ENCODE data around the gene GPX6.

GPX6 gene

DNA sequence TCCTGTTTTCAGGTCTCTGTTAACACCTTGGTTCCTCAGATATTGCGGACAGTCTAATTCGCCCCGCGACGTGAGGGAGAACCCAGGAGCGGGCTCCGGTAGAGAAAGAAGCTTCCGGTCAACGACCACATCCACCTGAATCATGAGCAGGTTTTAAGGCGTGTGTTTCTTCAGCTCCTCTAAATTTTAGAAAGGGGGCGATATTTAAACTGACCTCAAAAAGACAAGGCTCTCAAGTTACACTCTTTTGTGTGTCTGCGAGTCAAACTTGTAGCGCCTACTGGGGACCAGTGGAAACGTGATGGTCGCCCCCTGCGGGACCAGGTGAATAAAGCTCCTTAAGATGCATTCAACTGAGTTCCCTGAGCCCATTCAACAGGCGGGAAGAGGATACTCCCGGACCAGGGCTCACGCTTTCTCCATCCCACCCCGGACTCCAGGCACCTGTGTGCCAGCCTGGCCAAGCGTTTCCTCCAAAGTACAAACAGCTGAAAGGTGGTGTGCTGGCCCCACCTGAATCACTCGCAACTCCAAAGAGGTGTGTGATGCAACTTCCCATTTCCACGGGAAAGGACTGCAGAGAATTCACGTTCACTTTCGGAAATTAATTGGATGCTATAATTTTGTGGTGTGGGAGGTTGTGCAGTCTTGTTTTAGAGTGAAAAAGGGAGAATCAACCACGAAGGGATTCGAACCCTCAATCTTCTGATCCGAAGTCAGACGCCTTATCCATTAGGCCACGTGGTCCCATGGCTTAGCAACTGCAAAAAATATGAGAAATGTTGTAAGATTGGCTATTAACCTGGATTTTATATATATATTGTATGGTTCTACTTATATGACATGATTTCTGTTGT is 27.1 kb upstream of the GPX6 start:
- H3K36me3 ChIP-seq (ENCODE audit: insufficient read depth, low read length) = no peaks in the 10 kb centered on the region
- peaks cover 9% of the 10 kb centered on the region for H3K4me1 ChIP-seq (ENCODE audit: insufficient read depth, low read length)

DNA sequence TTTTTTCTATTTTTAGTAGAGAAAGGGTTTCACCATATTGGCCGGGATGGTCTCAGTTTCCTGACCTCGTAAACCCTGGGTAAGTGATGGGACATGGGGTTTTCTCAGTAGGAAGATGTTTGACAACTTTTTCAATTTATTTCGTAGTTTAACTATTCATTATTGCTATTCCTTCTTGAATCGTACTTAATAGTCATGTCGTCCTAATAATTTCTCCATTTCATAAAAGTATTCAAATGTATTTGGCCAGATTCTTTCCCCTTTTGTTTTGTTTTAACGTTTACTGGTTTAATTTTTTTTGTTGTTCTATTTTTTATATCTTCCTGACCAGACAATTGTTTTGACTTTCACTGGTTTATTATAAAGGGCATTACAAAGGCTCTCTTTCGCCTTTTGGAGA is 26.4 kb upstream of the GPX6 start:
- no peak overlapping the region for H3K4me3 ChIP-seq (ENCODE audit: low read depth in 1 of 2, low read length in 2 of 2)
- no peak overlapping the region for H3K27ac ChIP-seq (ENCODE audit: low read depth, low read length)
- no peak overlapping the region for H3K9ac ChIP-seq (ENCODE audit: low read length)

More for the DNA sequence above, 27.1 kb upstream of the GPX6 start:
- H3K27ac ChIP-seq (ENCODE audit: low read depth, low read length) = no peak overlapping the region
- peaks cover 0 to 10% of the 10 kb centered on the region in 2 donors for H3K27me3 ChIP-seq (ENCODE audit: control insufficient read depth in 1 of 2, insufficient read depth in 2 of 2, low read length in 2 of 2)
- no peak overlapping the region for H3K9ac ChIP-seq (ENCODE audit: low read length)
- peak overlapping the region in 1 of 2 donors; percentile 32 for H3K4me3 ChIP-seq (ENCODE audit: low read depth in 1 of 2, low read length in 2 of 2)
- H3K9me3 ChIP-seq (ENCODE audit: low read length) = no peaks in the 10 kb centered on the region

DNA sequence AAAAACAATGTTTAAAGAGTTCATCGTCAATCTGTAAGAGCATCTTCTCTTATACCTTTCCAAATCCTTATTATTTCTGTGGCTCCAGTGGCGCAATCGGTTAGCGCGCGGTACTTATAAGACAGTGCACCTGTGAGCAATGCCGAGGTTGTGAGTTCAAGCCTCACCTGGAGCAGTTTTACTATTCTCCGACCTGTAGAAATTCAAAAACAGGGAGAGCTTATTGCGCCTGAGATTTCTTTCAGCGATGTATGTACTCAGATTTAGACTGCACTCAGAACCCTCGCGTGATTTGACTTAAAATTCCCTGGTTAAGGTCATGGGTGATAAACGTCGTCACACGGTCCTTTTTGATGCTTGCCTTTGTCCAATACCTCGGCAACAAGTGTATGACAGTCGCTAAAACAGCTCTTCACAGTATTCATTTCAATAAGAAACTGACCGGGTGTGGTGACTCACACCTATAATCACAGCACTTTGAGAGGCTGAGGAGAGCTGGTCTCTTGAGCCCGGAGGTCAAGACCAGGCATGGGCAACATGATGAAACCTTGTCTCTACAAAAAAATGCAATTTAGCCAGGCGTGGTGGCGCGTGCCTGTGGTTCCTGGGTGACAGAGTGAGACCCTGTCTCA is 22.0 kb upstream of the GPX6 start:
- Histone ChIP-seq H3K36me3 (ENCODE audit: insufficient read depth, low read length) (no peaks in the 10 kb centered on the region), H3K4me3 (ENCODE audit: low read depth in 1 of 2, low read length in 2 of 2) (no peak overlapping the region), H3K27me3 (ENCODE audit: control insufficient read depth in 1 of 2, insufficient read depth in 2 of 2, low read length in 2 of 2) (no peaks in the 10 kb centered on the region), H3K27ac (ENCODE audit: low read depth, low read length) (no peak overlapping the region), H3K4me1 (ENCODE audit: insufficient read depth, low read length) (peaks cover under 1% of the 10 kb centered on the region), H3K9me3 (ENCODE audit: low read length) (no peaks in the 10 kb centered on the region), H3K9ac (ENCODE audit: low read length) (no peak overlapping the region)

More for the DNA sequence above, 26.4 kb upstream of the GPX6 start:
- H3K36me3 ChIP-seq (ENCODE audit: insufficient read depth, low read length) = no peaks in the 10 kb centered on the region
- peaks cover 0 to 10% of the 10 kb centered on the region in 2 donors for H3K27me3 ChIP-seq (ENCODE audit: control insufficient read depth in 1 of 2, insufficient read depth in 2 of 2, low read length in 2 of 2)
- no peaks in the 10 kb centered on the region for H3K9me3 ChIP-seq (ENCODE audit: low read length)
- H3K4me1 ChIP-seq (ENCODE audit: insufficient read depth, low read length) = peaks cover 9% of the 10 kb centered on the region

DNA sequence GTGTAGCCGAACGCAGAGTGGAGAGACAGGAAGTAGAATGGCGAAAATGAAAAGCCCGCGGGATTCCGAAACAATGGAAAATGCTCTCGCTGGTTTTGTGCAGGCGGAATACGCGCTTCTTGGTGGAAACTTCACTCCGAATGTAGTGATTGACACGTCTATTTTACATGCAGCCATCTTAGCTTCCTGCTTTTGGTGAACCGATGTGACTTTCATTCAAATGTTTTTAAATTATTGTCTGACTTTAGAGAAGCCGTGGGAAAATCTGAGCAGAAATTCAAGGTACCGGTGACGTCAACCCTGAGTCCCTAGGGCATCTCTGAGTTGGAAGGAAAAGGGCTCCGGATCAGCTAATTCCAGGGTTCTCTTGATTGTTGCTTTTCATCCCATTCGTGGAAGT is 21.5 kb upstream of the GPX6 start:
- H3K4me1 ChIP-seq (ENCODE audit: insufficient read depth, low read length) = no peaks in the 10 kb centered on the region
- H3K9me3 ChIP-seq (ENCODE audit: low read length) = no peaks in the 10 kb centered on the region
- H3K9ac ChIP-seq (ENCODE audit: low read length) = no peak overlapping the region
- H3K36me3 ChIP-seq (ENCODE audit: insufficient read depth, low read length) = no peaks in the 10 kb centered on the region
- no peak overlapping the region for H3K27ac ChIP-seq (ENCODE audit: low read depth, low read length)
- no peak overlapping the region for H3K4me3 ChIP-seq (ENCODE audit: low read depth in 1 of 2, low read length in 2 of 2)
- H3K27me3 ChIP-seq (ENCODE audit: control insufficient read depth in 1 of 2, insufficient read depth in 2 of 2, low read length in 2 of 2) = no peaks in the 10 kb centered on the region

DNA sequence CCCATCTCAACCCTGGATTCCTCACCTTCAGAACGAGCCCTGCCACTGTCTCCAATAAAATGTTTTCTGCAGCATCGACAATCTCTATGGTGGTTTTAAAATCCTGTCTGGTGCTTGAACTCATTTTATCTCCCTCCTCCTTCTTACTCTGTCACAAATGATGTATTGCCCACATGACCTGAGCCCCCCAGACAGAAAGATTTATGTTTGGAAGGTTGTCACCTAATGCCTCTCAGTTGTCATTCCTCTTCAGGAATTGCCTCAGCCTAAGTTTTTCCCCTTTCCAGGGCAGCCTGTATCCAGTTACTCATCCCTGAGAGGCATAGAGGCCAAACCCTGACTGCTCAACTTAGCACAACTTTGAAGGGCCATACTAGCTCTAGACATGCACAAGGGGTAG is 19.3 kb upstream of the GPX6 start:
- H3K9ac ChIP-seq (ENCODE audit: low read length) = no peak overlapping the region
- H3K27me3 ChIP-seq (ENCODE audit: control insufficient read depth in 1 of 2, insufficient read depth in 2 of 2, low read length in 2 of 2) = no peaks in the 10 kb centered on the region

DNA sequence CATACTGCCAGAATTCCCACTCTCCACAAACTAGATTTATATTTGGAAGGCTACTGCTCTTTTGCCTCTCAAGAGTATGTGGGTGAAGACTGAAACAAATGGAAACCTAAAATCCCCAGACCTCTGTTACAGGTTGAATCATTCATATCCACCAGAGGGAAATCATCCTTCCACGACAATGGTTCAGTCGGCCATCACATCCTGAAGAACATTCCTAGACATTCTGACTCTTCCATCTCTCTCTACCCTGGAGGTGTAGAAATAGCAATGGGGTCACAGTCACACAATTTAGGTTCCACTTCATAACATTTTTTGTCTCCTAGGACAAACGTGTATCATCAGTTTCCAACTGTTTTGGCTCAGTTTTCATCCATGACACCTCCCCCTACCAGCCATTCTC is 18.7 kb upstream of the GPX6 start:
- Histone ChIP-seq H3K4me3 (ENCODE audit: low read depth in 1 of 2, low read length in 2 of 2) (no peak overlapping the region), H3K9ac (ENCODE audit: low read length) (no peak overlapping the region), H3K27ac (ENCODE audit: low read depth, low read length) (no peak overlapping the region), H3K36me3 (ENCODE audit: insufficient read depth, low read length) (no peaks in the 10 kb centered on the region), H3K27me3 (ENCODE audit: control insufficient read depth in 1 of 2, insufficient read depth in 2 of 2, low read length in 2 of 2) (no peaks in the 10 kb centered on the region), H3K9me3 (ENCODE audit: low read length) (no peaks in the 10 kb centered on the region), H3K4me1 (ENCODE audit: insufficient read depth, low read length) (no peaks in the 10 kb centered on the region)

More for the DNA sequence above, 19.3 kb upstream of the GPX6 start:
- H3K36me3 ChIP-seq (ENCODE audit: insufficient read depth, low read length) = no peaks in the 10 kb centered on the region
- no peak overlapping the region for H3K27ac ChIP-seq (ENCODE audit: low read depth, low read length)
- no peaks in the 10 kb centered on the region for H3K9me3 ChIP-seq (ENCODE audit: low read length)
- H3K4me1 ChIP-seq (ENCODE audit: insufficient read depth, low read length) = no peaks in the 10 kb centered on the region
- no peak overlapping the region for H3K4me3 ChIP-seq (ENCODE audit: low read depth in 1 of 2, low read length in 2 of 2)

DNA sequence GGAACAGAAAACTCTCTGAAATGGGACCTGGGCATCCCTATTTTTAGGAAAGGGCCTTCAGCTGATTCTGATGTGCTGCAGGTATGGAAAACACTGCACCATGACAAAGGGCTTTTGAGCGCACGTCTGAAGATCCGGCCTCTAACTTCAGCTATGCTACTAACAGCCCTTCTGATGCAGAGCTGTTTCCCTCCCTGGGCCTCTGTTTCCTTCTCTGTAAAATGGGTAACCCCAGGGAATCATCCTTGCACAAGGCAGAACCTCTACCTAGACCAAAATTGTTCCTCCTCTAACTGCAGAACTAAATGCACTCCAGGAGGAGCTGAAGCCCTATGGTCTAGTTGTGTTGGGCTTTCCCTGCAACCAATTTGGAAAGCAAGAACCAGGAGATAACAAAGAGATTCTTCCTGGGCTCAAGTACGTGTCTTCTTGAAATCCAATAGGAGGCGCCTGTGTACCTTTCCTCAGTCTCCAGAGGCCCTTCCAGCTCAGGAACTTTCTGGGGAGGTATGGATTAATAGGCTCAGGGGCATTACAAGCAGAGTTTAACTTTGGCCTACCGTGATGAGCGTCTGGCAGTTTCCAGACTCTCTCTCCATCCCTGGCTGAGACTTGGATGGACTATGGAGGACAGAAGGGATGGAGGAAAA is 16.0 kb upstream of the GPX6 start:
- Histone ChIP-seq H3K9me3 (ENCODE audit: low read length) (no peaks in the 10 kb centered on the region), H3K27ac (ENCODE audit: low read depth, low read length) (no peak overlapping the region), H3K36me3 (ENCODE audit: insufficient read depth, low read length) (no peaks in the 10 kb centered on the region), H3K9ac (ENCODE audit: low read length) (no peak overlapping the region), H3K4me3 (ENCODE audit: low read depth in 1 of 2, low read length in 2 of 2) (no peak overlapping the region), H3K4me1 (ENCODE audit: insufficient read depth, low read length) (no peaks in the 10 kb centered on the region), H3K27me3 (ENCODE audit: control insufficient read depth in 1 of 2, insufficient read depth in 2 of 2, low read length in 2 of 2) (no peaks in the 10 kb centered on the region)

DNA sequence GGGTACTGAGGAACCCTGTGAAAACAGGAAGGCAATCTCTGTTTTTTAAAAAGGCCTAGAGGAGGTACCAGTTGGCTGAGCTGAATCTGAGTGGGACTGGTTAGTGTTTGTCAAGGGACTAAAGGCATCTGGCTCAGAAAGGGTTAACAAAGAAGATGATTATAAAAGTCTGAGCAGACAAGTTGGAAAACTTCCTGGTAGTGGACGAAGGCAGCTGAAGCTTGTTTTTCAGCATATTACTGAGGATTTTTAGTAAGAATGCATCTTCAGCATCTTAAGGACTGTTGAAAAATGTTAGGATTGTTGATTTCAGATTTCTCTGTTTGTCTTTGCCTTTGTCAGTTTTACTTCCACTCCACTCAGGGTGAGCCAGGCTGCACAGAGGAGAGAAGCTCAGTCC is 15.2 kb upstream of the GPX6 start:
- Histone ChIP-seq H3K36me3 (ENCODE audit: insufficient read depth, low read length) (no peaks in the 10 kb centered on the region), H3K4me3 (ENCODE audit: low read depth in 1 of 2, low read length in 2 of 2) (no peak overlapping the region), H3K9ac (ENCODE audit: low read length) (no peak overlapping the region), H3K4me1 (ENCODE audit: insufficient read depth, low read length) (no peaks in the 10 kb centered on the region), H3K27me3 (ENCODE audit: control insufficient read depth in 1 of 2, insufficient read depth in 2 of 2, low read length in 2 of 2) (no peaks in the 10 kb centered on the region), H3K27ac (ENCODE audit: low read depth, low read length) (no peak overlapping the region), H3K9me3 (ENCODE audit: low read length) (no peaks in the 10 kb centered on the region)

DNA sequence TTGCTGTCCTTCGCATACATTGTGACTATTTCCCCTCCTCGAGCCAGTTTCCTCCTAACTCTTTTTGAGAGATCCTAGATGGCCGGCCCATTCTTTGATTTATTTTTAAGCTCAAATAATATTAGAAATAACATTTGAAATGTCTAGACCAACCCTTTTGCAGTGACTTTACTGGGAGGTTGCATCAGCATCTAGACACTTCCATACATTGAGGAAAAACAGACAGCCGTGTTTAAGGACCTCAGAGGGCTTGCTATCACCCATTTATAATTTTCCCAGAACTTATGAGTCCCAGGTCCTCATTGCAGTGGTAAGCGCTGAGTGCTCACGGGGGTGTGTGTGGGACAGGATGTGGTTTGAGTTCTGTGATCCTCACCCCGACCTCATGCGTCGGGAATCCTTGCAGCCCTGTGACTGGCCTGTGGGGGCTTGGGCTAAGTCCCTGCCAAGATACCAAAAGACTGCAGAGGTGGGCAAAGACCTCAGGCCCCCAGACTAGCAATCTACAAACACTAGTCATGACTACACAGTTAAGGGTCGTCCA is 10.0 kb upstream of the GPX6 start, which contains the start of gene GPX5:
Gene GPX5 (plus strand): TSS at position 386 of the 544 bp plus-strand sequence. CDS start 133 bp downstream, at position 519.
- Histone ChIP-seq H3K4me1 (ENCODE audit: insufficient read depth, low read length) (no peaks in the 10 kb centered on the region), H3K27ac (ENCODE audit: low read depth, low read length) (no peak within 1 kb of the TSS), H3K4me3 (ENCODE audit: low read depth in 1 of 2, low read length in 2 of 2) (no peak within 1 kb of the TSS), H3K9ac (ENCODE audit: low read length) (no peak within 1 kb of the TSS), H3K36me3 (ENCODE audit: insufficient read depth, low read length) (no peaks in the 10 kb centered on the region), H3K9me3 (ENCODE audit: low read length) (no peaks in the 10 kb centered on the region), H3K27me3 (ENCODE audit: control insufficient read depth in 1 of 2, insufficient read depth in 2 of 2, low read length in 2 of 2) (no peaks in the 10 kb centered on the region)

DNA sequence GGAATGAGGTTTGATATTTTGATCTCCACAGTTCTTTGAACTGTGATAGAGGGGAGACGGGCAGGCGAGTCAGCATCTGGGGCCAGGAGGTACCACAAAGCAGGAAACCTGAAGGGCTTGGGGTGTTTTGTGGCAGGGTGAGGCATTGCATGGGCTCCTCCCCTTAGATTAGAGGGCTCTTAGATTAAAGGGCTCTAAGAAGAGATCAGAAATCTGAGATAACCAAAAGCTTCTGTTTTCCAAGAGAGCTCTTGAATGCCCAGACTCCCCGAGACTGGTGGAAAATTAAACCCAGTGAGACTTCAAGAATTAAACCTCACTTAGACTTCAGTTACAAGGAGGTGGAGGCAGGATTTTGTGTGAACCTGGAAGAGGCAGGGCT is 7.6 kb upstream of the GPX6 start:
- H3K9ac ChIP-seq (ENCODE audit: low read length) = no peak overlapping the region
- H3K9me3 ChIP-seq (ENCODE audit: low read length) = no peaks in the 10 kb centered on the region
- no peak overlapping the region for H3K4me3 ChIP-seq (ENCODE audit: low read depth in 1 of 2, low read length in 2 of 2)
- H3K27ac ChIP-seq (ENCODE audit: low read depth, low read length) = no peak overlapping the region
- H3K36me3 ChIP-seq (ENCODE audit: insufficient read depth, low read length) = no peaks in the 10 kb centered on the region
- no peaks in the 10 kb centered on the region for H3K4me1 ChIP-seq (ENCODE audit: insufficient read depth, low read length)
- no peaks in the 10 kb centered on the region for H3K27me3 ChIP-seq (ENCODE audit: control insufficient read depth in 1 of 2, insufficient read depth in 2 of 2, low read length in 2 of 2)

DNA sequence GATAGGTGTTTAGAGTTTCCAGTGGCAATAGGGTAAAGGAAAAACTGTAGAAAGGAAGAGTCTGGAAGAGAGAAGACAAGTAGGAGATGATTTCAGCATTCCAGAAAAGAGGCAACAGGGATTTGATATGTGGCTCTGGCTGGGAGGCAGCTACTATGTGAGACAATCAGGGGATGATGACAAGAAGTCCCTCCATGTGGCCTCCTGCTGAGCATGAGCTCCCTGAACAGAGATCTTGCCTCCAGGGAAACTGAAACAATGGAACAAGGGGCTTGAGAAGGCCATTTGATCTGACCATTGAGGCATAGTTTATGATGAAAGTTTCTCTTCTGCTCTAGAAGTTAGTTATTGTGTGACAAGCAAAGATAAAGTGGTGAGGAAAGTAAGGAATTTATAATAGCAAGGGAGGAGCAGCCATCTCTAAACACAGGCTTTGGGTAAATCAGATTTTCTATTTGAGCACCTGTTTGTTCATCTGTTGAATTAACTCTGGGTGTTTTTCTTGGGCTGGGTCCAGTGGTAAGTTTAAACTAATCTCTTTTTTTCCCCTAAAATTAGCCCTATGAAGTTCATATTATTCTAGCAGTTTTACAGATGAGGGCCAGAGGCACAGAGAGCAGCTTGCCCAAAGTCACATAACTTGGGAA is 7.1 kb upstream of the GPX6 start:
- no peaks in the 10 kb centered on the region for H3K9me3 ChIP-seq (ENCODE audit: low read length)
- H3K27me3 ChIP-seq (ENCODE audit: control insufficient read depth in 1 of 2, insufficient read depth in 2 of 2, low read length in 2 of 2) = no peaks in the 10 kb centered on the region
- no peak overlapping the region for H3K4me3 ChIP-seq (ENCODE audit: low read depth in 1 of 2, low read length in 2 of 2)
- no peaks in the 10 kb centered on the region for H3K4me1 ChIP-seq (ENCODE audit: insufficient read depth, low read length)
- no peaks in the 10 kb centered on the region for H3K36me3 ChIP-seq (ENCODE audit: insufficient read depth, low read length)
- no peak overlapping the region for H3K27ac ChIP-seq (ENCODE audit: low read depth, low read length)
- H3K9ac ChIP-seq (ENCODE audit: low read length) = no peak overlapping the region

All from muscle layer of colon (tissue), 2 donors.